Body of pancreas (tissue), 4 donors: Measurements from ENCODE around the gene RNF213.

Source experiments
- POLR2A ChIP-seq, 3 donors: fragments of 450-650 bp; IDR thresholded peaks; one replicate each; pipeline ENCODE4 v1.6.1; 2016; ENCODE audit warnings: antibody characterized with exemption in 3 of 3, mild to moderate bottlenecking in 2 of 3
- TF ChIP-seq, protein P1 (sequence below), 7 experiments: fragments of 450-650 bp in 4 of 7; fragments of 200-600 bp in 3 of 7; sonication (generic) in 3 of 7; IDR thresholded peaks; one replicate each; pipeline ENCODE4 v1.5.1; 2016 to 2019; ENCODE audit warnings: antibody characterized with exemption in 7 of 7

GRCh38 chr17:80365001-80365965 lies 104.6 kb downstream of the RNF213 start:
- TF ChIP-seq, protein P1, sequence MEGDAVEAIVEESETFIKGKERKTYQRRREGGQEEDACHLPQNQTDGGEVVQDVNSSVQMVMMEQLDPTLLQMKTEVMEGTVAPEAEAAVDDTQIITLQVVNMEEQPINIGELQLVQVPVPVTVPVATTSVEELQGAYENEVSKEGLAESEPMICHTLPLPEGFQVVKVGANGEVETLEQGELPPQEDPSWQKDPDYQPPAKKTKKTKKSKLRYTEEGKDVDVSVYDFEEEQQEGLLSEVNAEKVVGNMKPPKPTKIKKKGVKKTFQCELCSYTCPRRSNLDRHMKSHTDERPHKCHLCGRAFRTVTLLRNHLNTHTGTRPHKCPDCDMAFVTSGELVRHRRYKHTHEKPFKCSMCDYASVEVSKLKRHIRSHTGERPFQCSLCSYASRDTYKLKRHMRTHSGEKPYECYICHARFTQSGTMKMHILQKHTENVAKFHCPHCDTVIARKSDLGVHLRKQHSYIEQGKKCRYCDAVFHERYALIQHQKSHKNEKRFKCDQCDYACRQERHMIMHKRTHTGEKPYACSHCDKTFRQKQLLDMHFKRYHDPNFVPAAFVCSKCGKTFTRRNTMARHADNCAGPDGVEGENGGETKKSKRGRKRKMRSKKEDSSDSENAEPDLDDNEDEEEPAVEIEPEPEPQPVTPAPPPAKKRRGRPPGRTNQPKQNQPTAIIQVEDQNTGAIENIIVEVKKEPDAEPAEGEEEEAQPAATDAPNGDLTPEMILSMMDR (IDR thresholded peaks at IDR 0.05), result no peak
- TF ChIP-seq POLR2A (IDR thresholded peaks at IDR 0.05), result no peak
